Upper lobe of right lung (tissue), 1 donor: ENCODE data around the gene TMEM132A. TPM values are rescaled to one million over a fixed set of nuclear protein-coding genes. Genes with fewer than 3 reads are reported as not detected.

Experiments
- ATAC-seq: fragments of 200-7000 bp; cut with Tn5 transposase; one replicate; pipeline ENCODE4 v1.9.1; 2020; ENCODE audit warnings: mild to moderate bottlenecking, moderate library complexity
- DNase-seq: peaks from one replicate; pipeline ENCODE4 v3.0.0-alpha.2; 2020
- H3K27ac ChIP-seq: fragments of 200-600 bp; one replicate; pipeline ENCODE4 v1.8.0; 2022
- H3K27me3 ChIP-seq: fragments of 200-600 bp; one replicate; pipeline ENCODE4 v1.8.0; 2022; ENCODE audit warnings: mild to moderate bottlenecking
- H3K36me3 ChIP-seq: fragments of 200-600 bp; one replicate; pipeline ENCODE4 v1.8.0; 2022
- H3K4me1 ChIP-seq: fragments of 200-600 bp; one replicate; pipeline ENCODE4 v1.8.0; 2022
- H3K4me3 ChIP-seq: fragments of 200-600 bp; one replicate; pipeline ENCODE4 v1.8.0; 2022; ENCODE audit warnings: mild to moderate bottlenecking
- H3K9me3 ChIP-seq: fragments of 200-600 bp; one replicate; pipeline ENCODE4 v1.8.0; 2022
- CTCF ChIP-seq: fragments of 200-600 bp; IDR thresholded peaks from one replicate; pipeline ENCODE4 v1.8.0; 2022; ENCODE audit warnings: antibody characterized with exemption
- intact Hi-C: fragments of 100-400 bp; cut with DNase I; formaldehyde crosslinking; loops from one replicate; pipeline ENCODE4 v1.11.0; 2022
- total RNA-seq: library from RNA; stranded (reverse); fragmentation: NEBNext Ultra II Directional; extraction: Animal tissue kit (Norgen Biotek cat#: 25700); gene quantifications from one replicate; pipeline ENCODE4 v1.2.1, GENCODE V29; 2021
- donor health status: DM: no; HTN: yes; CAD: no; lungs with severe emphysema.

TMEM132A gene
- total RNA-seq, 1 donor from 2014 or later = 18.4 TPM

DNA sequence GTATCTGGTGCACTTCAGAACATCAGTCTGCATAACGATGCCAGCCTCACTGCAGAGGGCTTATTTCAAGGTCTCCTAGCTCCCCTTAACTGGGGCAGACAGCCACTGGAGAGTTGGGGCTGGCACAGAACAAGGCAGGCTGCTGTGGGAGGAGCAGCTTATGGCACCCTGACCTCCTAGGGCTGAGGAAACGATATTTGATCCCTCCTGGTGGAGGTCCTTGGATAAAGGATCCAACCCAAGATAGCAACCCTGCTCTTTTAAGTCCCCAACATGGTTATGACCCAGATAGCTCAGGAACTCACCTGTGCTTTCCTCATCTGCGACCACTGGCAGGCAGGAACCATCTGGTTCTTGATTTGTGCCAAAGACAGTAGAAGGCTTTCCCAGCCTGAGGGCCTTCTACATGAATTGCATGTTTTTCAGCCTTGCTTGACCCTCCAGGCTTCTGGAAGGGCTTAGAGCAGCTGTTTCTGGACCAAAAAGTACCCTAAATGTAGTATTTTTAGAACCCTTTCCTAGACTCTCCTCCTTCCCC lies 7.5 kb upstream of the TMEM132A start:
- no peaks in the 10 kb centered on the region for H3K9me3 ChIP-seq
- no peak overlapping the region for H3K4me3 ChIP-seq
- ATAC-seq = no peak
- H3K27me3 ChIP-seq = no peaks in the 10 kb centered on the region
- H3K36me3 ChIP-seq = peaks cover 21% of the 10 kb centered on the region
- TF ChIP-seq CTCF = no peak
- DNase-seq = no peak
- peaks cover 39% of the 10 kb centered on the region for H3K4me1 ChIP-seq
- H3K27ac ChIP-seq = no peak overlapping the region
- intact Hi-C loops = no loop called here

GRCh38 chr11:60917267-60917666 lies 7.0 kb upstream of the TMEM132A start:
- Histone ChIP-seq H3K27ac (no peak overlapping the region), H3K9me3 (no peaks in the 10 kb centered on the region), H3K4me1 (peaks cover 39% of the 10 kb centered on the region), H3K27me3 (no peaks in the 10 kb centered on the region), H3K4me3 (no peak overlapping the region), H3K36me3 (peaks cover 27% of the 10 kb centered on the region)
- intact Hi-C loops = no loop called here
- ATAC-seq = no peak
- no peak for DNase-seq
- TF ChIP-seq CTCF = no peak

- H3K27me3 ChIP-seq = no peaks in the 10 kb centered on the region
- intact Hi-C loops = no loop called here
- no peaks in the 10 kb centered on the region for H3K9me3 ChIP-seq
- no peak for ATAC-seq
- H3K4me3 ChIP-seq = no peak overlapping the region
- H3K36me3 ChIP-seq = peaks cover 38% of the 10 kb centered on the region
- DNase-seq = no peak
- H3K27ac ChIP-seq = no peak overlapping the region
- H3K4me1 ChIP-seq = peaks cover 34% of the 10 kb centered on the region
- TF ChIP-seq CTCF = no peak
Measured at GRCh38 chr11:60918251-60918938, 5.9 kb upstream of the TMEM132A start.

DNA sequence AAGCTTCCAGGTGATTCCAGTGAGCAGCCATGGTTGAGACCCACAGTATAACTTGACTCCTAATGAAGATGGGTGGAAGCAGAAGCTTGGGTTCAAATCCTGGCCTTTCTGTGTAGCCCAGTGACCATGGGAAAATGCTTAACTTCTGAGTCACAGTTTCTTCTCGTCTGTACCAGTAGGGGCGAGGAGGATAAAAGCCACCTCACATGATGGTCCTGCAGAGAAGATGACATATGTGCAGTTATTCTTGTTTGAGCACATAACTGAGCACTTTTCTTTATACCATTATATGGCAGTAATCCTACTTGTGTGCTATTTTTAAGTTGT lies 5.4 kb upstream of the TMEM132A start:
- Histone ChIP-seq H3K9me3 (no peaks in the 10 kb centered on the region), H3K36me3 (peaks cover 38% of the 10 kb centered on the region), H3K27me3 (no peaks in the 10 kb centered on the region), H3K27ac (no peak overlapping the region), H3K4me1 (peaks cover 37% of the 10 kb centered on the region), H3K4me3 (no peak overlapping the region)
- intact Hi-C loops = no loop called here
- ATAC-seq (no peak), DNase-seq (no peak)
- no peak for TF ChIP-seq CTCF

- H3K4me3 ChIP-seq = no peak overlapping the region
- H3K4me1 ChIP-seq = peaks cover 39% of the 10 kb centered on the region
- no peak overlapping the region for H3K27ac ChIP-seq
- intact Hi-C loops = no loop called here
- no peaks in the 10 kb centered on the region for H3K9me3 ChIP-seq
- DNase-seq (no peak), ATAC-seq (no peak)
- H3K36me3 ChIP-seq = peaks cover 38% of the 10 kb centered on the region
- no peaks in the 10 kb centered on the region for H3K27me3 ChIP-seq
- no peak for TF ChIP-seq CTCF
Measured at GRCh38 chr11:60919320-60919719, 4.9 kb upstream of the TMEM132A start.
